Measurements from ENCODE around the gene PDE4B.

PDE4B gene

DNA sequence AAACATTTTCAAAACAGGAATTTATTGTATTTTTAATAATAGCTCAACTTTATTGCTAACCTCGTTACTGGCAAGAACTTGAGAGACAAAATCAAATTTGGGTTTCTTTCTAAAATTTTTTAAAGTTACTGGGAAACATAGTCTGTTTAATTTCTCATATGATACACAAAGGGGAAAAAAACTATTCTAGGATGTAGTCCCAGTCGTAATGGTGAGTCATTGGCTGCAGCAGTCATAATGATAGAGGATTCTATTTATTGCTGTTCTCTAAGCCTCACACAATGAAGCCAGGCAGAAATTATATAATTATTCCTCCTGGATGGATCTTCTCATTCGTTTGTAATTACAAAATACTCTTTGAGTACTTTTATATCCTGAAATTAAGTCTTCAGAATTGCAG, 414.8 kb downstream of the PDE4B start:
- DNase-seq, result no peak

DNA sequence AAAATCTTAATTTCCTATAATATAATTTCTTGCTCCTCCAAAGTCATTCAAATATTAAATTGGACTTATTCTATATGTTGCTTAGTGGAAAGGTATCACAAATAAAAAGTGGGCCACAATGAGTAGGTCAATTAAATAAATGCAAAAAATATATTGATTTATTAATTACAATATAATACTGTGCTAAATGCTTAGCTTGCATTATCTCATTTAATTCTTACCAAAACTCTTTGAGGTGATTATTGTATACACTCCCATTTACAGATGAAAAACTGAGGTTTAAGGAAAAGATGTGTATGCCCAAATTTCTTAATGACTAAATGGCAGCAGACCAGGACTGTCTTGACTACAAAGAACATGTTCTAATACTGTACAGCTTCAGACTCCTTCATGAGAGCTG, 415.9 kb downstream of the PDE4B start:
- DNase-seq, result no peak

DNA sequence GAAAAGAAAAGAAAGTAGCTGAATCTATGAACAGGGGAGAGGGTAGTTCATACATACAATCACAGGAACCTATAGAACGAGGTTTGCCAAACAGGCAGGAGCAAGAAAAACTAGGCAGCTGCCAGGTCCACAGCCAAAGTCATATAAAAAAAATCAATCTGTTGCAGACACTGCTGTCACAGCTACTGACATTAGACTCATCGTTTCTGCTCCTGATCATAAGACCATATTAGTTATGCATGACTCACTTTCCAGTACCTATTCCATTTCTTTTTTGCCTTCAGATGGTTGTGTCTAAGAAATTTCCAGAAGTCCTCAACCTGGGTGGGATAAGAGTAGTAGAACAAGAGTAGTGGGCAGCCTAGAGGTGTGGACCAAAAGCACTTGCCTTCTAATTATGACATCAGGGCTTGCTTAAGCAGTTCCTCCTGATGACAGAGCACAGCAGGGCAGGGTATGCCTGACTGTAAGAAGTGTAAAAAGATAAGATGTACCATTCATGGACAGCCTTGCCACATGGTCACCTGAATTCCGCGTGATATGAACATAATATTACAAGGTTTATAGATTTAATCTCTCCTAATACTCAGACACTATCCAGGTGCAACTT, 418.0 kb downstream of the PDE4B start:
- DNase-seq, result no peak

DNA sequence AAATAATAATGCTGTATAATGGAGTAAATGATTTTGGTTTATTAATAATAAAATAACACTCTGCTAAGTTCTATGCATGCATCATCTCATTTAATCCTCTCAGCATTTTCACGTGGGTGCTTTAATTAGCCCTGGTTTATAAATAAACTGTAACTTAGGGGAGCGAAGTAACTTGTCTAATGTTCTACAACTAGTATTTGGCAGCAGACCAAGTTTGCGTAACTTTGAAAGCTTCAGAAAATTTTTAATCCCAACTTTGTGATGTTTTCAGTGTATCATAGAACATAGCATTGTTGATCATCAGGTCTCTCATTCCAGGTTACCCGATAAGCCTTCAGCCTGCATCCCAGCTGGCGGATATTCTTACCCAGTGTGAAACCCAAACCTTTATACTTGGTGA, 418.8 kb downstream of the PDE4B start:
- DNase-seq, result no peak

DNA sequence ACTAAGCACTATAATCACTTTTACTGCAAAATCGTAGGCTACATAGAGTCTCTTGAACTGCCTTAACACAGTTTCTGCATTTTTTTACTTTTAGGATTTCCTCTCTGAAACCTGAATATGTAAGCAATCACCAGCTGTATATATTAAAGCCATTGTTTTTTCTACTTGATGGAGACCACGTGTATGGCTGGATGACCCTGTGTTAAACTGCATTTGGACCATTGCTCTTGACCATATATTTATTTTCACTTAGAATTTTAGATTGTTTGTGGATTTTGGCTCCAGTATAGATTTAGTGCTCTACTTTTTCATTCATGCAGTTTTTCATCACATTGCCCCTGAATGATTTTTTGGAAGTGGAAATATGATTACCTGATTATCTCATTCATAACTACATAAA, 420.8 kb downstream of the PDE4B start:
- no peak for DNase-seq

DNA sequence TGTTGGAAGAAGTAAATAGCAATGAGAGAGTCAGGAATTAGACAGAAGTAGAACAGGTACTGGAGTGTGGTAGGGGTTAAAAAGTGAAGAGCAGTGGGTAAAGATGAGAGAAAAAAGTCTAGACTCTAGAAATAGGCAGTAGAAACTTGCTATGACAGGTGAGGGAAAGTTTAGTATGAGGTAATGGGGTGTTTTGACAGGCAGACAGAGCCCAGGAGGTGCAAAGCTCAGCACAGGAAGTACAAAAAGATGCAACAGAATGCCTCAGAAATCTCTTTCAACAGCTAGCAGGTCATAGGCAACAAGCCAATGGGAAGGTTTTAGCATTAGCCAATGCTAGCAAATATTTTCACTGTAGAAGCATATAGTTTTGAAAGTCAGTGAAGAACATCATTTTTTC, 422.2 kb downstream of the PDE4B start:
- DNase-seq, result no peak

DNA sequence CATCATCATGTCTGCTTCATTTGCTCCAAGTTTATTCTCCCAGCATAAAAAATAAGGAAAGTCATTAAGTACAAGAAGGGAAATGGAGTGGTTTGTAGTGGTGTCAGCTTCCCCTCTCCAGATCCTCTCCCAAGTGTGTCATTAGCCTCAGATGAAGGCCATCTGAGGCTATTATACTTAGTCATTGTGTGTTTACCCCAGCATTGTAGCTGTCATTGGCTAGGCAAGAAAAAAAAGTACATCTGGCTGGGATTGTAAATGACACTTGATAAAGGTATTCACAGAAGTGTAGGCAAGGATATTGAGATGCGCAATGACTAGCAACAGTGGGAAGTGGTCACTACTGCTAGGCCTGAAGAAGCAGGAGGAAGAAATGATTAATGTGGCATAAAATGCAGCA, 424.3 kb downstream of the PDE4B start:
- DNase-seq, result no peak

DNA sequence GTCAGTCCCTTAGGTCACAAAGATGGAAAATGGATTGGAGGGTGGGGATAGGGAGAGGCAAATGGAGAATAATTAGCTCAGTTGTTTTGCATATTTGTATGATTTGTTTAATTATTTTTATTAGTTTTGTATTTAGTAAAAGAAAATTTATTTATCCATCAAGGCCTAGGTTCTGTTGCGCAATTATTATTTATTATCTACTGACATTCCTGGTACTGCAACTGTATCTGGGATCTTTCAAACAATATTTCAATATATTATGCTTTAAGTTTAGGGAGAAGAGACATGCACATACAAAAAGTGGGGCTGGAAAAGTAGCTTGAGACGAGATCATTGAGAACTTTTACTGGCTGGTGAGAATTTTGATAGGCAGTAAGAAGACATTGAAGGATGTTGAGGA, 424.9 kb downstream of the PDE4B start:
- no peak for DNase-seq

DNA sequence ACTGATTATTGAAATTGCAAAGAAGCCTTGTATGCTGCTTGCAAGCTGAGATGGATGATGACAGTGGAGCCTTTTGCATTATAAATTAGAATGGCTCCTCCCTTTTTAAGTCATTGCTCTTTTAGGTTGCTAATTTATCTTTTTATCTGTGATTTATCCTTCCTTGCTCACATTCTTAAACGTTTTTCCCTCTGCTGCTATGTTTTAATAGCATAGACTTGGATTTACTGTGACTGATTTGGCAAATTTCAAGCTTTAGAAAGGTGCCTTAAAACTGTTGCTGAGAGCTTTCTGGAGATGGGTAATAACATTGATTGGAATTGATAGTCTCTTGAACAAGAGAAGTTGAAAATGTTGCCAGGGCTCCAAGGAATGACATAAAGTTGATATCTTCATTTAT, 427.8 kb downstream of the PDE4B start:
- no peak for DNase-seq

DNA sequence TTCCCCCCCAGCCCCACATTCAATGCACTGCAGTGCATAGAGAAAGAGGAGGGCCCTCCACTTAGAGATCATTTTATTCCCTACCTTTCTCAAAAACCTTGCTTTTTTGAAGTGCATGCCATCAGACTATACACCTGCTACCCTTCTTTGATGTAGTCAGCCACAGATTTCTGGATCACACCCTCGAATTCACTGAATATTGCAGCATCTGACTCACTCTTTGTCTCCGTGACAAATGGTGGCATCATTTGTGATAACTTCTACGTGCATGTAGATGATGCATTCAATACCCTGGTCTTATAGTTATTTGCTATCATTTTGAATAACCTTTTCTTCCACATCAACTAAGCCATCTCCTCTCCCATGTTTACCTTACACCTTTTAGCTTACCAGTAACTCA, 431.0 kb downstream of the PDE4B start:
- DNase-seq, result no peak

DNA sequence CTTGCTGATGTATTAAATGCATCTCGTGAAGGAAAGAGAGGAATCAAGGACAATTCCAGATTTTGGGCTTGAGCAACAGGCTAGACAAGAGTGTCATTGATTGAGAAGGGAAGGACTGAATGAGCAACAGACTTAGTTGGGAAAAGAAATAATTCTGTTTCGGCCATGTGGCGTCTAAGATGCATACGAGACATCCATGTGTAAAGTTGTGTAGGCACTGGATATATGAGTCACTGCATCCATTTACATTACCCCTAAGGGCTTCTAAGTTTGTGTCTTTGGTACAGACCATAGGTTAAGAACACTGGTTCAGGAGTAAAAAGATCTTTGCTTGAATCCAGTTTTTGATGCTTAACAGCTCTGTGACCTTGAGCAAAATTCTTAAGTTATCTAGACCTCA, 434.3 kb downstream of the PDE4B start:
- no peak for DNase-seq

DNA sequence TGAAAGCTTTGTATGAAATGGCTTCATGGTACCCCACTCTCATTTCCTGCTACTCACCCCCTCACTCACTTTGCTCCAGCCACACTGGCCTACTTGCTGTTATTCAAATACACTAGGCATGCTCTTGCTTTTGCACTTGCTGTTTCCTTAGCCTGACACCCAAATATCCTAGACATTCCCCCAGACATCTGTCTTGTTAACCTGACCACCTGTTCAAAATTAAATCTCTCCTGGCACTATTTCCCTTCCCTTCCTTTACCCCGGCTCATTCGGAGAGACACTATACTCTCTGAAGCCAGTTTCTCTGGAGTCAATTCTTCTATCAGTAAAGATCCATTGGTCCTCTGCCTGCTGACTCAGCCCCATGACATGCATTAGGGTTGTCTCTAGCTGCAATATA, 435.3 kb downstream of the PDE4B start:
- DNase-seq, result no peak

DNA sequence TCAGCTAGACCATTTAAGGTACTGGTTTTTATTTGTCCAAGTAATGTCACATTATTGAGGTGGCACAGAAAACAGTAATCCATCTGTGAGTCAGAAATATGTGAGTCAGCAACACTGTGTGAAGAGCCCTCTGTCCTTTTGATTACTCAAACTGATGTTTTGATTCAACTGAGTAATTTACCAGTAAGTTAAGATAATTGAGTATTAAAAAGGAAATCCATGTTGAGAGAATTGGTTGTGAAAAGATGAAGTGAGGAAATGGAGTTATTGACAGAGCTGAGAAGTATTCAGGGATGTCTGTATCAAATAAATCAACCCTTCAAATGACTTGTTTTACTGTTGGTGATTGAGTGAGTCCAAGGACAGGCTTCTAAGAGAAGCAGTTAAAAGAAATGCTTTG, 438.5 kb downstream of the PDE4B start:
- DNase-seq, result peak in 2 of 3 donors; percentile 41 to 53

DNA sequence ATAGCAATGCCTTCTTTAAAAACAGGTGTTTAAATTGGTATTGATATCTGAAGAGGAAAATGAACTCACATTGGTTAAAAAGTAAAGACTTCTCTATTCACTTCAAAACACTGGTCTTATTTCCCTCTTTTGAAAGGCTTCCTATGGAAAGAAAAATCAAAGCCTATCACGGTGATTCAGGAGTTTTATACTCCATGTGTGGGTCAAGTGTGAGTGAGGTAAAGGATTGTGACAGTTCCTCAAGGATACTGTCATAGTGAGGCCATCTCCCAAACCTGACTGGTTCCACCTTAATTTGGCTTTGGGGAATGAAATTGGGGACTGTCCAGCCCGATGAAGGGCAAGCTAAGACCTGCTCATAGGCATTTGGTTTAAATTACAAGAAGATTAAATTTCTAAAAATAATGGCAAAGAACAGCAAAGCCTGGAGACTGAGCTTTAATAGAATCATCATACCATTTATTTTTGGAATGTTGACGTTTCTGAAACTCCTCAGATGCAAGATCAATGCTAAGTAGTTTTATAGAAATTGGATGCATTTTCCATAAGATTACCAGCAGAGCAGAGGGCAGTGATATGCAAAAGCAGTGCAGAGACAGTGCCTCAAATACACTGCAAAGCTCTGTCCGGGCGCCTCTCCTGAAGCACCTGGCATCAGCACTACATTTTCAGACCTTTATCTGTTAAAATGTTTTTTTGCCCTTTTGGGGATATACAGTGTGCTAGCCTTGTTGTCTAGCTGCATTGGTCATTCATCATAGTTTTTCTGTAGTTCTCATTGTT, 439.2 kb downstream of the PDE4B start:
- no peak for DNase-seq

DNA sequence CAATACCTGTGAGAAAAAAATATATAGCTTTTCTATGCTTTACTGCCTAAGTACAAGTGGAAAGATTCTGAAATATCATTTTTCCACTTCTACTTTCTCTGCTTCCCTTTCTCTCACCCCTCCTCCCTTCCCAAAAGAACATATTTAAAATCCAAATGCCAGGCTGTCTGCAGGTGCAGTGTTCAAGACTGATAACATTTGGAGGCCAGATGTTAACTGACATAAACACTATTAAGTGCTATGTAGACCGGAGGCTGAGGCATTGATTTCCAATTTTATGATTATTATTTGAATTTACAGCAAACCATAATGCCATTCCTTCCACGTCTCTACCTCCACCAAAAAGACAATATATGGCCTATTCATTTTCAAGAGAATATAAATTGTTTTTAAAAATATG, 444.3 kb downstream of the PDE4B start:
- DNase-seq, result no peak

DNA sequence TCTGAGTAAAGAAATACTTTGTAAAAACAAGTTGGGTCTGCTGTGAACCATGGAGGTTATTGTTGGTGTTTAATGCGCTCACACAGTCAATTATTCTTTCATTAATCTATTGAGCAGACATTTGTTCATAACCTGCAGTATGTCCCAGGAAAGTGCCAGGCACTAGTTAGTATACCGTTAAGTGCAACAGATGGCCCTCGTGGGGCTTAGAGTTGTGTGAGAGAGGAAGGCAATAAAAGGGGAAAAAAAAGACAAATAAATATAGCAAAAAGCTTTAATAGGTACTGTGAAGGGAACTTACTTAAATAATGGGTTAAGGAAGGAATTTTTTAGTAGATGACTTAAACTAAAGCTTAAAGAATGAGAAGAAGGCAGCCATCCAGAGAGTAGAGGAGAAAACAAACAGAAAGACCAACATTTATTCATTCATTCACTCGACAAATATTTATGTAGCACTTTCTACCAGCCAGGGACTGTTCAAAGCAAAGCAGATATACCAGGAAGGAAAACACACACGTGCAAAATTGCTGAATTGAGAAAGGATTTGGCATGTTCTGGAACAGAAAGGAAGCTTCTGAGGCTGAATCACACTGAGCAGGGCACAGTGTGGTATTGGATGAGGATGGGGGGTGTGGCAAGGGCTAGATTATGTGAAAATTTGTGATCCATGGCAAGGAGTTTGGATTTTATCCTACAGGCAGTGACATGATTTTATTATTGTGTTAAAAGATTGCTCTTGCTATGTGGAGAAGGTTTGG, 445.2 kb downstream of the PDE4B start:
- no peak for DNase-seq

DNA sequence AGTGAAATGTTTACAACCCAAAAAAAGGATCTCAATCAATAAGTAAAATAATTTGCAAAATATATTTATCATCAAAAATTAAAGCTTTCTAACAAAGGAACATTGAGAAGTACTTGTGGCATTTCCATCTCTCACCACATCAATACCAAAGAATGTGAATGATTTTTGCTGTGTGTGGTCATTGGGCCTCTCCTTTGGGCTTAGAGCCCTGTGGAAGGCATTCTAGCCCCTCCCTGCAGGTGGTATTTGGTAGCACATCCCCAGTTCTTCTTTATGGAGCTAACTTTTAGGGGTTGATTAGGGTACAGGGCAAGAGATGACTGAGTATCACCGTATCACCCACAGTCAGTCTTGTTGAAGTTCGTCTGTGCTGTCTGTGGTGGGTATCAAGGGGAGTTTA, 447.1 kb downstream of the PDE4B start:
- no peak for DNase-seq

DNA sequence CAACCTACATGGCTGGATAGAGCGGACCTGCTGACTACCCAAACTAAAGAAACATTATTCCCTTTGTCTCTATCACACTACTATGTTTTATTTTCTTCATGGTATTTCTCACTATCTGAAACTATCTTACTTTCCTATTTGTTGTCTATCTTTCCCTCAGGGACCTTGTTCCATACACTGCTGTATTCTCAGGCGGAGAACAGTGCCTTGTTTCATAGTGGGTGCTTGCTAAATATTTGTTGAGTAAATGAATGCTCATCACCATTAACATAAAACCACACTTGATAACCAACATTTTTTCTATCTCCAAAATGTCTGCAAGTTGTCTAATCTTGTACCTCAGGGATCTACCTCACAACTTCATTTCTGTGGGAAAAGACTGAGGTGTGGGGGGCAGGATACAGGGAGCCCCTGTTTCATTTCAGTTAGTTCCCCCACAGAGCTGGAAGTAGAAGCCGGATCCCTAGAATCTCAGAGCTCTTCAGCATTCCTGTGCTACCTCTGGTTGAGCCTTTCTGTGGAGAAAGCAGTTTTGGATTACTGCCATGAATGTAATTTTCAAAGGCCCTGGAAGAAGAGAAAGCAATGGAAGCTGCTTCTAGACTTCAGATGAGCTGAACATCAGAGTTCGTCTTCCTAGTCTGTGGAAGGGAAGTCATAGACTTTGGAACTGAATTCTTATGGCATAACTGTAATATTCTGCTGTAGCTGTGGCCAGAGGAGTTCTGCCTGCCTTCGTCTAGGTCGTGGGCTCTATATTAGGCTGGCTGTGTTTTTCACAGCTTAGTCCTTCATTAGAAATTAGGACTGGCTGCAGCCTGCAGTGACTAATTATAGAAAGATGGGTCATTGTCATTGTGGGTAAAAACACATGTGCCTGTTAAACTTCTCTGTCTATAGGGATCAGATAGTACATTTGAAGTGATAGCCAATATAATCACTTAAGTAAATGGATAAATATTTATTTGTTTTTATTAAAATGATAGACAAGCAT, 448.1 kb downstream of the PDE4B start:
- DNase-seq, result no peak

DNA sequence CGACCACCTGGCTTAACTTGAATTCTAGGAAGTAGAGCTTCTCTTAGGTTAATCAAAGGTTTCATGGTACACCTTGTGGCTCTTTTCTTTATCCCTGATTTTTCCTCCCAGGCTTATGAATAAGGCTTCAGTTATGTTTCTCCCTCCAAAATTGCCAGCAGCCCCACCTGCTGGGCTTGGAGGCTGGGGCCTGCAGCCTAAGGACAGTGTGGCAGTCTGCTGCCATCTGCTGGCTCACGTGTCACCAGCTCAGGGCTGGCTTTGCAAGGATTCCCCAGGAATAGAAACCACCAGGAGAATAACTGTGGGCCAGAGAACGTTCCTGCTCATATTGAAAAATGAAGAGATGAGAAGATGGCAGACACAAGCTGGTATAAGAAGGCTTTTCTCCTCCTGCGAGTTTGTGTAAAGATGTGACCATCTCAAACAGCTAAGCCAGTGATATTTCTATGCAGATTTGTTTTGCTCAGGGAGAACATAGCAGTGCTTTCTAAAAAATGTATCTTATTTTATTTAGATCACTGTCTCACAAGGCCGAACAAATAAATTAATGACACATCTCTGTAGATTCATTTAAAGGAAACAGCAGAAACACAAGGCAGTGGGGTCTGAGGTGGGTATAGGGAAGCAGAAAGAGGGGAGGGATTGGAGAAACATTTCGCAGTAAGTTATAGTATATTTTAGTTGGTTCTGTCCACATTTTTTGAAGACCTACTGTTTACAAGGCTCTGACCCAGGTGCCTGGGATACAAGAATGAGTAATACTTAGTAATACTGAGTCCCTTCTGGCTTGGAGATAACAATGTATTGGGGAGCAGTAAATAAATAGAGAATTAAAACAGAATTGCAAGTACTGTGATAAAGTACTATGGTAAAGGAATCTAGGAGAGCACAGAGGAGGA, 450.2 kb downstream of the PDE4B start:
- DNase-seq, result peak; percentile 89 to 91 (median 90)

DNA sequence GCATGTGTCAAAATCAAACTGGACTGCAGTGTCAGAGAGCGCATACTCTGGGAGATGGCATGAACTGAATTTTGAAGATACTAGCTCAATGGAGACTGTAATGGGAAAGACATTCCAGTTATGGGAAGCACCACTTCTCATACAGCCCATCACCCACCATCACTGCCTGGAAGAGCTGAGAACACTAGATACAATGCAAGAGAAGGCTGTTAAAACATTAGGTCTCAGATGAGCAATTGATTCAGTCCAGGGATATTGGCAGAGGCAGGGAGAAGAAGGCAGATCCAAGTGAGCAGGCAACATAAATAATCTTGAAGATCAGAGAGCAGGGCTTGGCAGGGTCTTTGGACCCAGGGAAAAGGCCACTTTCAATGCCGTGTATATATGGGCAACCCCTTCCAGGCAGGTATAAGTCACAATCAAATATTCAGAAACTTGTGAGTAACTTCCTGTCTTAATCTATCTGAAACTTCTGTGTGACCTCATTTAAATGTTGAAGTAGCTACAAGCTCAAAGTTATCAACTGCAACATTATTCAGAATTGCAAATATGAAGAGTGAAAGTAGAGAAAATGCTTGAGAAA, 450.9 kb downstream of the PDE4B start:
- no peak for DNase-seq

DNA sequence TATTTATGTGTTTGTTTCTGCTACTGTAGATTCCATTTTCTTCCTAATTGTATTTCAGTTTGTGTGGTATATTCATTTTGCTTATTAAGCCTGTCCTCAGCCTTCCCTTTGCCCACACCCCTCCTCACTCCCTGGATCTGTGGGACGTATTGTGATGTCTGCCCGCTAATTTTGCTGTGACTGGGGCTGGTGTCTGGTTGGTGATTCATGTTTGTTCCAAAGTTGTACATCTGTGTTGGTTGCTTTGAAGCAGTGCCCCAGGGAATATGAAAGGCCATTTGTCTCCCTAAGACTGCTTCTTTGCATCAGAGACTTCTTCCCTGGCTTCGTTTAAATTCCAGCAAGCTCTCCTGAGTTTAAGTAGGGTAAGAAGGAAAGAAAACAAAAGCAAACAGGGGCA, 451.7 kb downstream of the PDE4B start:
- DNase-seq, result no peak

Data from suppressor macrophage treated with lipopolysaccharide for 1 hour (primary cell).